HCT116 (cell line): ENCODE data around the gene POLN. TPM values are rescaled to one million over a fixed set of nuclear protein-coding genes. Genes with fewer than 3 reads are reported as not detected.

Experiments
- ATAC-seq: fragments of 200-7000 bp; cut with Tn5 transposase; 2 replicates; pipeline ENCODE4 v1.9.1; 2020; ENCODE audit warnings: mild to moderate bottlenecking, moderate library complexity
- BruUV-seq: library from RNA; stranded (reverse); fragments of 400-500 nt; replicated peaks from 2 replicates; lab custom pipeline; 2021; lab: Mats Ljungman, UMichigan
- CTCF ChIA-PET: fragments of 300-600 bp; sonication (Branson Sonifier 250); formaldehyde crosslinking; loops from one replicate; lab custom pipeline; 2021; ENCODE audit warnings: antibody characterized with exemption; lab: Charles Lee
- POLR2A ChIA-PET: fragments of 300-600, 350-600 bp; sonication (Branson Sonifier 250); formaldehyde crosslinking; loops from one replicate; lab custom pipeline; 2021; ENCODE audit warnings: antibody characterized with exemption; lab: Charles Lee
- RAD21 ChIA-PET, 2 experiments: fragments of 300-600 bp; sonication (Branson Sonifier 250); formaldehyde crosslinking; loops; one replicate each; lab custom pipeline; 2023; ENCODE audit warnings: low total read pairs in 2 of 2; ENCODE audit not compliant: uncharacterized antibody in 2 of 2, unreplicated experiment in 2 of 2, low non-redundant PET in 1 of 2; lab: Charles Lee
- DNase-seq: peaks from one replicate; pipeline ENCODE4 v3.0.0-alpha.2; 2010; ENCODE audit warnings: low read depth, low spot score
- H2AFZ ChIP-seq: fragments of 200-600 bp; shearing (Covaris generic), sonication (generic); 2 replicates; pipeline ENCODE4 v1.6.1; 2017; ENCODE audit warnings: low read depth, mixed run types, mixed read lengths, antibody characterized with exemption, low read length; ENCODE audit not compliant: poor library complexity, severe bottlenecking
- H3K27ac ChIP-seq: 2 replicates; pipeline ENCODE4 v1.5.1; 2012; ENCODE audit warnings: low read depth, low read length
- H3K27me3 ChIP-seq: fragments of 200-600 bp; sonication (generic); 2 replicates; pipeline ENCODE4 v1.6.1; 2016; ENCODE audit warnings: mixed run types, low read length, mixed read lengths; ENCODE audit not compliant: insufficient read depth
- H3K36me3 ChIP-seq, 2 experiments: fragments of 200-500 bp in 1 of 2; fragments of 200-600 bp in 1 of 2; sonication (Bioruptor generic) in 1 of 2; sonication (generic) in 1 of 2; 2 replicates each; pipeline versions ENCODE4 v1.5.1 to v1.6.1; 2014 to 2016; ENCODE audit warnings: low read length in 2 of 2, inconsistent platforms in 1 of 2, mixed read lengths in 1 of 2, mixed run types in 1 of 2; ENCODE audit not compliant: insufficient read depth in 2 of 2, control insufficient read depth in 1 of 2
- H3K4me1 ChIP-seq, 2 experiments: fragments of 200-600 bp in 1 of 2; sonication (generic) in 1 of 2; 2 replicates each; pipeline versions ENCODE4 v1.5.1 to v1.6.1; 2012 to 2017; ENCODE audit warnings: low read length in 2 of 2, inconsistent platforms in 1 of 2, mild to moderate bottlenecking in 1 of 2, mixed read lengths in 1 of 2, mixed run types in 1 of 2, moderate library complexity in 1 of 2; ENCODE audit not compliant: insufficient read depth in 2 of 2, control insufficient read depth in 1 of 2
- H3K4me2 ChIP-seq: fragments of 200-600 bp; sonication (generic); 2 replicates; pipeline ENCODE4 v1.6.1; 2017; ENCODE audit warnings: mixed run types, low read length, mixed read lengths
- H3K4me3 ChIP-seq, 2 experiments: fragments of 200-600 bp in 1 of 2; sonication (generic) in 1 of 2; replicated peaks in 1 of 2; 2 replicates each; pipeline ENCODE4 v1.5.1; 2011 to 2016; ENCODE audit warnings: low read length in 2 of 2, control low read depth in 1 of 2, low read depth in 1 of 2, mild to moderate bottlenecking in 1 of 2, mixed read lengths in 1 of 2, mixed run types in 1 of 2
- H3K79me2 ChIP-seq: fragments of 200-600 bp; sonication (generic); 2 replicates; pipeline ENCODE4 v1.6.1; 2017; ENCODE audit warnings: mild to moderate bottlenecking, mixed run types, low read length, moderate library complexity, mixed read lengths; ENCODE audit not compliant: insufficient read depth
- H3K9ac ChIP-seq: fragments of 200-600 bp; sonication (generic); 2 replicates; pipeline ENCODE4 v1.6.1; 2016; ENCODE audit warnings: low read length, mixed read lengths
- H3K9me2 ChIP-seq: fragments of 200-600 bp; sonication (generic), shearing (Covaris generic); 2 replicates; pipeline ENCODE4 v1.6.1; 2017; ENCODE audit warnings: mixed run types, mild to moderate bottlenecking, moderate library complexity; ENCODE audit not compliant: insufficient read depth
- H3K9me3 ChIP-seq, 2 experiments: fragments of 200-500 bp in 1 of 2; fragments of 200-600 bp in 1 of 2; sonication (Bioruptor generic) in 1 of 2; sonication (generic) in 1 of 2; 2 replicates each; pipeline ENCODE4 v1.6.1; 2014 to 2017; ENCODE audit warnings: low read length in 2 of 2, mixed read lengths in 2 of 2, inconsistent platforms in 1 of 2, low read depth in 1 of 2, mild to moderate bottlenecking in 1 of 2, mixed run types in 1 of 2, moderate library complexity in 1 of 2; ENCODE audit not compliant: control insufficient read depth in 1 of 2, insufficient read depth in 1 of 2
- H4K20me1 ChIP-seq: fragments of 200-600 bp; sonication (generic), shearing (Covaris generic); 2 replicates; pipeline ENCODE4 v1.6.1; 2017; ENCODE audit warnings: mixed run types, mild to moderate bottlenecking, moderate library complexity; ENCODE audit not compliant: insufficient read depth
- CBX3 ChIP-seq: IDR thresholded peaks from 2 replicates; pipeline ENCODE4 v1.6.1; 2012; ENCODE audit warnings: low read depth
- EZH2phosphoT487 ChIP-seq: fragments of 200-600 bp; IDR thresholded peaks from 2 replicates; pipeline ENCODE4 v1.6.1; 2018; ENCODE audit warnings: antibody characterized with exemption, borderline replicate concordance
- JUND ChIP-seq: IDR thresholded peaks from 2 replicates; pipeline ENCODE4 v1.6.1; 2012
- MAX ChIP-seq: IDR thresholded peaks from 2 replicates; pipeline ENCODE4 v1.6.1; 2012
- POLR2A ChIP-seq: IDR thresholded peaks from 2 replicates; pipeline ENCODE4 v1.7.0; 2011; ENCODE audit warnings: borderline replicate concordance; ENCODE audit not compliant: insufficient read depth, insufficient read length; ENCODE audit errors: extremely low read depth
- POLR2AphosphoS5 ChIP-seq: IDR thresholded peaks from 2 replicates; pipeline ENCODE4 v1.6.1; 2011; ENCODE audit warnings: mild to moderate bottlenecking, low read depth, low read length, moderate library complexity
- RAD21 ChIP-seq: IDR thresholded peaks from 2 replicates; pipeline ENCODE4 v1.6.1; 2012; ENCODE audit warnings: low read depth, mild to moderate bottlenecking
- SP1 ChIP-seq: IDR thresholded peaks from 2 replicates; pipeline ENCODE4 v1.6.1; 2012; ENCODE audit warnings: low read depth
- SRF ChIP-seq: IDR thresholded peaks from 2 replicates; pipeline ENCODE4 v1.6.1; 2012; ENCODE audit warnings: low read depth
- TCF7L2 ChIP-seq: IDR thresholded peaks from 2 replicates; pipeline ENCODE4 v1.7.0; 2011; ENCODE audit warnings: borderline replicate concordance, inconsistent platforms; ENCODE audit not compliant: insufficient read depth, insufficient read length; ENCODE audit errors: extremely low read depth
- YY1 ChIP-seq: IDR thresholded peaks from 2 replicates; pipeline ENCODE4 v1.6.1; 2011; ENCODE audit warnings: low read length, low read depth, moderate library complexity, mild to moderate bottlenecking; ENCODE audit not compliant: insufficient replicate concordance; ENCODE audit errors: extremely low read depth
- ZBTB33 ChIP-seq: IDR thresholded peaks from 2 replicates; pipeline ENCODE4 v1.6.1; 2011; ENCODE audit warnings: mild to moderate bottlenecking, low read length, moderate library complexity; ENCODE audit not compliant: insufficient replicate concordance; ENCODE audit errors: extremely low read depth
- ZFX ChIP-seq: fragments of 450-650 bp; IDR thresholded peaks from 2 replicates; pipeline ENCODE4 v1.6.1; 2017
- intact Hi-C: fragments of 100-400 bp; cut with micrococcal nuclease; formaldehyde crosslinking; loops from 2 replicates; pipeline ENCODE4 v1.10.0; 2022
- total RNA-seq: library from RNA; stranded (reverse); gene quantifications from one replicate; pipeline ENCODE4 v1.2.1, GENCODE V29; 2021; ENCODE audit not compliant: unreplicated experiment
- TF ChIP-seq, protein P1 (sequence below): IDR thresholded peaks from 2 replicates; pipeline ENCODE4 v1.6.1; 2012; ENCODE audit warnings: low read depth
- TF ChIP-seq, protein P2 (sequence below), 3 experiments: fragments of 200-600 bp in 1 of 3; sonication (generic) in 1 of 3; IDR thresholded peaks in 2 of 3; conservative IDR thresholded peaks in 1 of 3; 2 replicates each; pipeline ENCODE4 v1.5.1; 2012 to 2017; ENCODE audit warnings: low read depth in 2 of 3, low read length in 2 of 3, antibody characterized with exemption in 1 of 3, borderline replicate concordance in 1 of 3, control low read depth in 1 of 3, mild to moderate bottlenecking in 1 of 3, mixed read lengths in 1 of 3, mixed run types in 1 of 3, moderate library complexity in 1 of 3; ENCODE audit not compliant: insufficient read depth in 1 of 3

The POLN gene
- total RNA-seq, 1 experiment from 2014 or later: 3.1 TPM

- no peak overlapping the region for H3K9ac ChIP-seq
Observed at GRCh38 chr4:2075987-2076907, 165.7 kb downstream of the POLN start.

More at GRCh38 chr4:2075987-2076907, 165.7 kb downstream of the POLN start:
- no peaks in the 10 kb centered on the region for H4K20me1 ChIP-seq
- H3K9me2 ChIP-seq: no peaks in the 10 kb centered on the region
- H2AFZ ChIP-seq: no peak overlapping the region
- ChIA-PET POLR2A (no interaction called here), RAD21 (no interaction called here), CTCF (no interaction called here)
- TF ChIP-seq MAX: no peak
- no peak for TF ChIP-seq CBX3
- no peak for TF ChIP-seq POLR2A
- TF ChIP-seq YY1: no peak
- no peak for TF ChIP-seq ZFX
- no peak for TF ChIP-seq RAD21
- TF ChIP-seq SP1: no peak
- no peak for TF ChIP-seq EZH2phosphoT487
- TF ChIP-seq, protein P1, sequence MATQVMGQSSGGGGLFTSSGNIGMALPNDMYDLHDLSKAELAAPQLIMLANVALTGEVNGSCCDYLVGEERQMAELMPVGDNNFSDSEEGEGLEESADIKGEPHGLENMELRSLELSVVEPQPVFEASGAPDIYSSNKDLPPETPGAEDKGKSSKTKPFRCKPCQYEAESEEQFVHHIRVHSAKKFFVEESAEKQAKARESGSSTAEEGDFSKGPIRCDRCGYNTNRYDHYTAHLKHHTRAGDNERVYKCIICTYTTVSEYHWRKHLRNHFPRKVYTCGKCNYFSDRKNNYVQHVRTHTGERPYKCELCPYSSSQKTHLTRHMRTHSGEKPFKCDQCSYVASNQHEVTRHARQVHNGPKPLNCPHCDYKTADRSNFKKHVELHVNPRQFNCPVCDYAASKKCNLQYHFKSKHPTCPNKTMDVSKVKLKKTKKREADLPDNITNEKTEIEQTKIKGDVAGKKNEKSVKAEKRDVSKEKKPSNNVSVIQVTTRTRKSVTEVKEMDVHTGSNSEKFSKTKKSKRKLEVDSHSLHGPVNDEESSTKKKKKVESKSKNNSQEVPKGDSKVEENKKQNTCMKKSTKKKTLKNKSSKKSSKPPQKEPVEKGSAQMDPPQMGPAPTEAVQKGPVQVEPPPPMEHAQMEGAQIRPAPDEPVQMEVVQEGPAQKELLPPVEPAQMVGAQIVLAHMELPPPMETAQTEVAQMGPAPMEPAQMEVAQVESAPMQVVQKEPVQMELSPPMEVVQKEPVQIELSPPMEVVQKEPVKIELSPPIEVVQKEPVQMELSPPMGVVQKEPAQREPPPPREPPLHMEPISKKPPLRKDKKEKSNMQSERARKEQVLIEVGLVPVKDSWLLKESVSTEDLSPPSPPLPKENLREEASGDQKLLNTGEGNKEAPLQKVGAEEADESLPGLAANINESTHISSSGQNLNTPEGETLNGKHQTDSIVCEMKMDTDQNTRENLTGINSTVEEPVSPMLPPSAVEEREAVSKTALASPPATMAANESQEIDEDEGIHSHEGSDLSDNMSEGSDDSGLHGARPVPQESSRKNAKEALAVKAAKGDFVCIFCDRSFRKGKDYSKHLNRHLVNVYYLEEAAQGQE: no peak
- no peak for TF ChIP-seq POLR2AphosphoS5
- no peak for TF ChIP-seq ZBTB33
- TF ChIP-seq JUND: no peak
- TF ChIP-seq, protein P2, sequence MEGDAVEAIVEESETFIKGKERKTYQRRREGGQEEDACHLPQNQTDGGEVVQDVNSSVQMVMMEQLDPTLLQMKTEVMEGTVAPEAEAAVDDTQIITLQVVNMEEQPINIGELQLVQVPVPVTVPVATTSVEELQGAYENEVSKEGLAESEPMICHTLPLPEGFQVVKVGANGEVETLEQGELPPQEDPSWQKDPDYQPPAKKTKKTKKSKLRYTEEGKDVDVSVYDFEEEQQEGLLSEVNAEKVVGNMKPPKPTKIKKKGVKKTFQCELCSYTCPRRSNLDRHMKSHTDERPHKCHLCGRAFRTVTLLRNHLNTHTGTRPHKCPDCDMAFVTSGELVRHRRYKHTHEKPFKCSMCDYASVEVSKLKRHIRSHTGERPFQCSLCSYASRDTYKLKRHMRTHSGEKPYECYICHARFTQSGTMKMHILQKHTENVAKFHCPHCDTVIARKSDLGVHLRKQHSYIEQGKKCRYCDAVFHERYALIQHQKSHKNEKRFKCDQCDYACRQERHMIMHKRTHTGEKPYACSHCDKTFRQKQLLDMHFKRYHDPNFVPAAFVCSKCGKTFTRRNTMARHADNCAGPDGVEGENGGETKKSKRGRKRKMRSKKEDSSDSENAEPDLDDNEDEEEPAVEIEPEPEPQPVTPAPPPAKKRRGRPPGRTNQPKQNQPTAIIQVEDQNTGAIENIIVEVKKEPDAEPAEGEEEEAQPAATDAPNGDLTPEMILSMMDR (IDR thresholded peaks at IDR 0.05 in 2 of 3, conservative IDR thresholded peaks at IDR 0.05 in 1 of 3; ENCODE audit: borderline replicate concordance in 1 of 3, insufficient read depth in 1 of 3, low read depth in 2 of 3, low read length in 2 of 3): no peak
- TF ChIP-seq TCF7L2: no peak
- TF ChIP-seq SRF: no peak
- no peak overlapping the region for H3K4me3 ChIP-seq
- no peak overlapping the region for H3K4me2 ChIP-seq
- no peaks in the 10 kb centered on the region for H3K36me3 ChIP-seq
- DNase-seq (no peak), ATAC-seq (no peak)
- H3K27me3 ChIP-seq: no peaks in the 10 kb centered on the region
- no peaks in the 10 kb centered on the region for H3K79me2 ChIP-seq
- BruUV-seq: no TSS peak
- H3K4me1 ChIP-seq: peaks cover 4 to 7% of the 10 kb centered on the region in 2 experiments; a peak in 3 of 4 replicates
- intact Hi-C loops: no loop called here
- H3K27ac ChIP-seq: no peak overlapping the region
- H3K9me3 ChIP-seq: no peaks in the 10 kb centered on the region
